Eye (tissue), 1 donor: ENCODE measurements around the gene IQSEC3.
"Not testable (repeated sequence)": the region's sequence is repeated elsewhere in the genome, so short reads cannot be mapped to it uniquely, and the experiment has no call there.

ENCODE experiments used
- DNase-seq: peaks from one replicate; pipeline ENCODE4 v3.0.0-alpha.2; 2015

Gene IQSEC3

DNA sequence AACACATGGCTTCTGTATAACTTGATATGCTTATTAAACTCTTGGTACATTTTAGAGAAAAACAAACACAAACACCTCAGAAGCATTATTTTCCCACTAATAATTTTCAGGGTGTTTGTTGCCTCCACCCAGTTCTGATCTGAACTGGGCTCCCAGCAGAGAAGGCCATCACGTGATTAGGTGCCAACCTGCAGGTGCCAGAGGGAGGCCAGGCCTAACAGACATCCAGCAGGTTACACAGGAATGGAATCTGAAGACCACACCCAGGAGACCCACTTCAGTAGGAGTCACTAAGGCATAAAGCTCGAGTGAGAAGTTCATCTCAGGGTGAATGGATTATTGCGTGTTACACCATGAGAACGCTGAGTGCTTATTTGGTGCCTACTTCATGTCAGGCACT, 138.5 kb downstream of the IQSEC3 start:
- no peak for DNase-seq

DNA sequence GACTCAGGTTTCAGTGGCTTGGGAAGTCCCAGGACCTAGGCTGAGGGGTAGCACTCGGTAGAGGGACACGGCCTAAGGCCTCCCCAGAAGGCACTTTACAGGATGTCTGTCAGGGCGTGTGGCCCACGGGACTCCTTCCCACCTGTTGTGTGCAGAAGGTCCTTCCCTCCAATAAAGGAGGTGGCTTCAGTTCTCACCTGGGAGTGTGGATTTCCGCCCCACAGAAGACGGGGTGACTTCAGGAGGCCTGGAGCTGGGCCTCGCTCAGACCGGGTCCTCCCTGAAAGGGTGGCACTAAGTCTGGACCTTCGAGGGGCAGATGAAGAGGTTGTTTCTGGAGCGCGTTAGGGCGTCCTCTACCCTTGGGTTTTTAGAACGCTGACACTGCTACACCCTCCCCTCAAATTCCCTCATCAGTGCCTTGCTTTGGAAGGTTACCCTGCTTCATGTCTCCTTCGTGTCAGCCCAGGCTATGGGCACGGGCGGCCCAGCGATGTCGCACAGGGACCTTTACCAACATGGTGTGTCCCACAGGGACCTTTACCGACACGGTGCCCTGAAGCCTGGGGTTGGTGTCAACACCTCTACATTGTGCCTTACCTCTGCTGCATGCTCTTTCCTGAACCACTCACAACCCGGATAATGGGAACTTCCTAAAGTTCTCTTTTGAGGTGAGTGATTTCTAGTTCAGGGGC, 140.3 kb downstream of the IQSEC3 start:
- DNase-seq = no peak

- DNase-seq = no peak
Observed at GRCh38 chr12:207804-208203, 141.2 kb downstream of the IQSEC3 start.

- DNase-seq = no peak
Observed at GRCh38 chr12:208813-209212, 142.2 kb downstream of the IQSEC3 start.

DNA sequence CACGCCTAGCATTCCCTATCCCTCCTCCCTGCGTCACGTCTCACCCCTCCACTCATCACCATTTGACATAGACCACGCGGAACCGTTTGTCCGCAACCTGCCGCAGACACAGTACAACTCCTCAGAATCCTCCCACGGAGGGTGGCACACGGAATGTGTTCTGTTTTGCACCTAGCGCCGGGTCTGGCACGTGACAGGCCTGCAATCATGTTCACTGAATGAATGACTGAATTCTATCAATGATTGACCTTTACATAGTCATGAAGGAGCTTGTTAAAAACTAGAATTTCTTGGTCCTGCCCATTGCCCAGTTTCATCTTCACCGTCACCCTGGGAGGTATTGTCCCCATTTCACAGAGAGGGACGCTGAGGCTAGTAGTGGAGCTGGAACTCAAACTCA, 142.7 kb downstream of the IQSEC3 start:
- DNase-seq = no peak

DNA sequence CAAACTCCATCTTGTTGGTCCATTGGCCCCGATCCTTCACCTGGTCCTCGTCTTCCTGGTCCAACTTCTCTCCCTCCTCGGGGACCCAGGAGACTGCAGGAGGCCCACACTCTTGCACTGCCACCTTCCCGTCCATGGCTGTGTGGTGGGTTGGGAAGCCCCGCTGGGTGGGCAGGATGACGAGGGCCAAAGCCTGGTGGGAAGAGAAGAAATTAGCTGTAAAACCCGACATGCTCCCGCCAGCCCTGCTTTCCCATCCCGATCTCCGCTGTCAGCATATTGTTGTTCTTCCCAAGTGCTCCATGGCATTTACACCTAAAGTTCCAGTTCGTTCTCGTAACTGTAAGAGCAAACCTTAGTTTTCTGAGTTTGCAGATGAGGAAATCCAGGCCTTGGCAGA, 143.3 kb downstream of the IQSEC3 start:
- no peak for DNase-seq

DNA sequence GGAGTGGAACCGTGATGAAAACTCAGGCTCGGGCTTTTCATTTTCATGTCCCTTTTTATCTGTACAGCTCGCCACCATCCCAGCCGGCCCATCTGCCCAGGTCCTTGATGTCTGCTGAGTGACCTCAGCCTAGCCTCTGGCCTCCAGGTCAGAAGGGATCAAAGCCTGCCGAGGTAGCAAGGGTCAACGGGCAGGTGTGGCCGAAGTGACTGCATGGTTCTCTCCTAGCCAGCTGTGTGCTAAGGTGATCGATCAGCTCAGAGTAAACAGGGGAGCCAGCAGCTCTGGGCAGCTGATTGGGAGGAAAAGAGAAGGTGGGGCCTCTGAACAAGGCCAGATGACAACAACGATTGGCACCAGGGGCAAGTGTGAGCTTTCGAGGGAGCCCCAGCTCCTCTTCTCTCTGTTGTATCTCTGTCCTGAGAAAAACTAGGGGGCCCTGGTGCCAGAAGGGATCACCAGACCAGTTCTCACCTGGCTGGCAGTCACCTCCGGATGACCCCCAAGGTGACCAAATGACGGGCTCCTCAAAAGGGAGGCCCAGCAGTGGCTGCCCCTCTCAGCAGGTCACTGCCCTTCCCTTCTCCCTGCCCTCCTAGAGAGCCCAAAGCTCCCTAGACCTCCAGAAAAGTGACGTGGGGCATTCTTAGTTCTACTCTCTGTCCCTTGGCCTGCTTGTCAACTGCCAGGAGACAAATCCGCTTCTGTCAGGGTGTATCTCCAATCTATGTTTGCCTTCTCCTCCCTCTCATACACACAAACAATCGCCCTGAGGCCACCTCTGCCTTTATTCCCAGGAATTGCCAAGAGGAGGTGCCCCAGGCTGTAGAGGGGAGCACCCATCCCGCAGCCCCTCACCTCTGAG, 143.9 kb downstream of the IQSEC3 start:
- no peak for DNase-seq

GRCh38 chr12:211142-211465, 144.5 kb downstream of the IQSEC3 start:
- DNase-seq = no peak

DNA sequence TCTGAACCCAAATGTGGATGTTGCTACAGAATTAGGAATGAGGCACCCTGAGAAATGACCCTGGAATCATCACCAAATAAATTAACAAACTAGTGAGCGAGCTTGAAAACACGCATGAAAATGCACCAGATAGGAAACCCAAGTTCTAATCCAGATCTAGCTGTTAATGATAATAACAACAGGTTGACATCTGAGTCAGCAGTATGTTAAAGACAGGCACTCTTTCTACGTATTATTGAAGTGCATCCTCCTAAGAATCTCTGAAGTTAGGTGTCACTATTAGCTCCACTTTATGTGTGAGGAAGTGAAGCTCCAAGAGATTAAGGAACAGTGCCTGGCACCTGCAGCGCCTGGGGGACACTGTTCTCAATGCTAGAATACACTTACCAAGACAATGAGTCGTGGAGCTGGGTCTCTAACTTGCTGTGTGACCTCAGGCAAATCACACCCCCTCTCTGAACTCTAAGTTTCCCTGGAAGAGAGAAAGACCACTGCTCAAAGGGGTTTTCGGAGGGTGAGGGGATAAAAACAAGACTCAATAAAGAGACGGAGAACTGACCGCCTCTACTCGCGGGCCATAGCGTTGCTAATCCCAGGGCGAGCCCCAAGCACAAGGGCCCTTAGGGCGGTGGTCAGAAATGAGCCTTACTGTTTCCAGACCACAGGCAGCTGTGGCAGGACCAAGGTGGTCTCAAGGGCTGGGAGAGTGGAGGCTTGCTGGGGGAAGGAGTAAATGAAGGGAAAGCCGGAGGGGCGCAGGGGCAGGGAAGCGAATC, 145.3 kb downstream of the IQSEC3 start:
- no peak for DNase-seq

DNA sequence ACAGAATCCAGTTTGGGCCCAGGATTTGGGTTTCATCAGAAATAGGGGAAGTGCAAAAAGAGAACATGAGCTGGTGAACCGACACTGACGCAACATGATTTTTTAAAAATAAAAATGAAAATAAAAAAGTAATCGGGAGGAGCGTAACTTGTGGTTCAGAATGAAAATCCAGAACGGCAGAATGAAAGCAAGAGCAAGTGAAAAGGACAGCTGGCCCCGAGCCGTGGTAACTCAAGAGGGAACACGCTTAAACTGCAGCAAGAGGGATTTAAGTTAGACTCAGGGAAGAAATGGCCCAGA, 145.8 kb downstream of the IQSEC3 start:
- no peak for DNase-seq

- no peak for DNase-seq
Observed at GRCh38 chr12:212715-213526, 146.4 kb downstream of the IQSEC3 start.

DNA sequence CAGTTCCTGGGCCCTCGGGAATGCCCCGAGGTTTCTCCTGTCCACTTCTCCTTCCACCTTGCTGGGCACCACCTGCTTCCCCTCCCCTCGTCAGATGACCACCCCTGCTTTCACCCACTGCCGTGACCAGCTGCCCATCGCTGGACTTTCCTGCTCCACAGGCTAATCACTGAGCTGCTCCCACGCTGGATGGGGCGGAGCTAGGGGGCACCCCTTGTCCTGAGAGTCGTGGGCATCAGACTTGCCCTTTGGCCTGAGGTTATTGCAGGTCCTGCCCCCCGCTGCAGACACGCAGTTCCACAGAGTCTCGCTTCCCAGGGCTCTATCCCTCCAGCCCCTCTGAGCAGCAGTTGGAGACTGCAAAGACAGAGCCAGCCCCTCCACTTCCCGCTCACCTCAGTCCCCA, 147.0 kb downstream of the IQSEC3 start:
- DNase-seq = no peak

- no peak for DNase-seq
Observed at GRCh38 chr12:214003-214741, 147.6 kb downstream of the IQSEC3 start, which contains the start of gene SLC6A12. TSS of gene SLC6A12 (minus strand) at chr12:214157. CDS start at chr12:209986, 4,171 bp downstream.

GRCh38 chr12:215116-215515, 148.5 kb downstream of the IQSEC3 start:
- no peak for DNase-seq

GRCh38 chr12:217029-217428, 150.5 kb downstream of the IQSEC3 start:
- DNase-seq = not testable (repeated sequence)

DNA sequence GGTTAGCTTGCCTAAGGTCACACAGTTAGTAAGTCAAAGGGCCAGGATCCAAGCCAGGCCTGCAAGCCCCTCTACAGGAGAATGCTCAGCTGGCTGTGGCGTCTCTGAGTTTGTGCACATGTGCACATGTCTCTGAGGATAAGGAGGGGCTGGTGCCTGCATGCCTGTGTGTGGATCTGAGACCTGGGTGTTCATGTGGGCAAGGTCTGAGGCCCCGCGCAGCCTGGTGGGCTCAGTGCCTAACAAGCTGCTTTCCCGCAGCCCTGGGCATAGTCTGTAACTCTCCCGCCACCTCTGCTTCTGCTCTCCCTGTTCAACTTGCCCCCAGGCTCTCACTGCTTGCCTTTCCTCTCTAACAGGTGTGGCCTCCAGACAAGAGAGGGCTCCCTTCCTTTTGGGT, 151.7 kb downstream of the IQSEC3 start:
- no peak for DNase-seq

GRCh38 chr12:218728-219590, 152.4 kb downstream of the IQSEC3 start:
- DNase-seq = no peak

DNA sequence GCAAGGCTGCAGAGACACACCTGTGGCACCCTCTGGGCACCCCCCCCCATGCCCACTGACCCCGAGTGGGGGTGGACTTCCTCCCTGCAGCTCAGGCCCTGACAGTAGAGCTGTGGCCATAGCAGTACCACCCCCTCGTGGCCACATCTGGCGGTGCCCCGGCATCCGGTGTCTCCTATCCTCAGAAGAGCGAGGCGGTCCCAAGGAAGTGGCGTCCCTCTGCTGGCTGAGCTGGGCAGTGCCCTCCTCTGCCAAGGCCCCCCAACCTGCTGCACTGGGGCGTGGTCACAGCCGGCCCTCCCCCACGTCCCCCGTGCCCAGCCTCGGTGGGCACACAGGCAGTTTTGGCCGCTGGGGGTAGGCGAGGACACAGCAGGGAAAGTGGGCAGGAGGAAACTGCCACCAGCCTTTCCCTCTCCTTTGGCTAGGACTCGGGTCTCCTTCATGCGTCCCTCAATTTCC, 153.4 kb downstream of the IQSEC3 start:
- DNase-seq = peak; percentile 79

DNA sequence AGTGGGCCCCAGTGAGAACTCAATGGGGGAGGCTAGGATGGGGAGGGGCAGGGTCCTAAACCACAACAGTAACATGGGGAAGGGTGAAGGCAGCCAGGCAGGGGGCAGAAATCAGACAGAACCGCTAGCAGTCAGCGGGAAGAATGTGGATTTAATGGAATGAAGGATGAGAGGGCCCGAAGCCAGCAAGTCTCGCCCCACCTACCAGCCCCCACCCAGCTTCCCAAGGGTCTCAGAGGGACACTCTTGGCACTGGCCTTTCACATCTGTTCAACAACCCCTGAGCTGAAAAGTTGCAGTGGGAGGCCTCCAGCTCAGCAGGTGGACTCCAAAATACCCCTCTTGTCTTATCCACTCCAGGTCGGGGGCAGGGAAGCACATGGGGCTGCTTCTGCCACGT, 153.9 kb downstream of the IQSEC3 start:
- no peak for DNase-seq

DNA sequence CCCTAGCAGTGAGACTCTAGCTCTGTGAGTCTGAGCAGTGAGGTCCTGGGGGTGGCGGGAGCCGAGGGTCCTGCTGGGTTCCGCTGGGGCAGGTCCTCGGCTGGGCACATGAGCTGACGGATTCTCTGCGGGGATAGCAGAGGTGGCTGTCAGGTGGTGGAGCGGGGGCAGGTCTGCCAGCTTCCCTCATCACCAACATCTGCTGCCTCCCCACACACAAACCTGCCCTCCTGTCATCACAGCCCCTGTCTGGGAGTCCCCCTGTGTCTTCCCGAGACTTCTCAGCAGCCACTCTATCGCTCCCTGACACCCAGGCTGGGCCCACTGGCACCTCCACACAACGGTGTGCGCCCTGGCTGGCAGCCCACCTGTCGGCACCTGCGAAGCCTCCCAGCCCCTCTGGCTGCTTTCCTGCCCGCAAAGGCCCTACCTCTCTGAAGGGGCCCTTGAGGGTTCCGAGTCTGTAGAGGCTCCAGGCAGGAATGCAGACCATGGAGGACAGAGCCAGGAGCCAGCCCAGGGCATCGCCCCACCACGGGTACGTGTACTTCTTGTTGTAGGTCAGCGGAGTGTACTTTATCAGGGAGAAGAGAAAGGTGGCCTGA, 154.5 kb downstream of the IQSEC3 start:
- DNase-seq = no peak

DNA sequence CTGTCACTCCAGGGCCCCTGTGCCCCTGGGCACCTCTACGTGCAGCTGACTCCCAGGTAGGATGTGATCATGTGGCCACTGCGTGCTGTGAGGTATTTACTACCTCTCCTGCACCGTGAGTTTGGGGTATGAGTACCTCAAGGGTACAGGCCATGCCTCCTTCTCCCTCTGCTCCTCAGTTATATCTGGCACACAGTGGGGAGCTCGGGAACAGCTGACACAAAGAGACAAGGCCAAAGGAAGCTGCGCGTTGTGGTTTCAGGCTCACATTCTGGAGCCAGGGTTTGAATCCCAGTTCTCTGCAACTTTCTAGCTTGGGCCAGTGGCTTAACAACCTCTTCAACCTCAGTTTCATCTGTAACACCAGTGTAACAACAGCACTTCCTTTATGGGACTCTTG, 155.2 kb downstream of the IQSEC3 start:
- no peak for DNase-seq
